A673 (cell line): ENCODE measurements around the gene KLF16. TPM values are rescaled to one million over a fixed set of nuclear protein-coding genes. Genes with fewer than 3 reads are reported as not detected.

Experiments
- BruUV-seq: library from RNA; stranded (reverse); fragments of 400-500 nt; replicated peaks from 2 replicates; lab custom pipeline; 2021; lab: Mats Ljungman, UMichigan
- CTCF ChIA-PET: fragments of 300-600 bp; sonication (Branson Sonifier 250); formaldehyde crosslinking; loops from one replicate; lab custom pipeline; 2022; ENCODE audit warnings: antibody characterized with exemption; lab: Charles Lee
- POLR2A ChIA-PET: fragments of 300-600 bp; sonication (Branson Sonifier 250); formaldehyde crosslinking; loops from one replicate; lab custom pipeline; 2022; ENCODE audit warnings: antibody characterized with exemption; ENCODE audit not compliant: low non-redundant PET; lab: Charles Lee
- DNase-seq: peaks from one replicate; pipeline ENCODE4 v3.0.0-alpha.2; 2015; ENCODE audit warnings: low spot score
- H3K27ac ChIP-seq: fragments of 200-600 bp; sonication (generic); 2 replicates; pipeline ENCODE4 v1.5.1; 2016; ENCODE audit warnings: mixed run types, low read depth, mild to moderate bottlenecking, mixed read lengths, antibody characterized with exemption, low read length; ENCODE audit not compliant: poor library complexity, severe bottlenecking
- H3K27me3 ChIP-seq: fragments of 200-600 bp; sonication (generic); replicated peaks from 2 replicates; pipeline ENCODE4 v1.6.1; 2017; ENCODE audit warnings: mixed run types, low read depth, mild to moderate bottlenecking, mixed read lengths, antibody characterized with exemption, low read length; ENCODE audit not compliant: insufficient read depth, poor library complexity
- H3K36me3 ChIP-seq: fragments of 200-600 bp; sonication (generic); 2 replicates; pipeline ENCODE4 v1.6.1; 2016; ENCODE audit warnings: mixed run types, mild to moderate bottlenecking, mixed read lengths, antibody characterized with exemption, low read length; ENCODE audit not compliant: insufficient read depth, poor library complexity, severe bottlenecking
- H3K4me1 ChIP-seq: fragments of 200-600 bp; sonication (generic); 2 replicates; pipeline ENCODE4 v1.6.1; 2017; ENCODE audit warnings: mixed run types, mild to moderate bottlenecking, mixed read lengths, antibody characterized with exemption, low read length; ENCODE audit not compliant: insufficient read depth, poor library complexity, severe bottlenecking
- H3K4me3 ChIP-seq: fragments of 200-600 bp; sonication (generic); 2 replicates; pipeline ENCODE4 v1.5.1; 2016; ENCODE audit warnings: low read depth, mixed run types, mild to moderate bottlenecking, mixed read lengths, low read length; ENCODE audit not compliant: poor library complexity, severe bottlenecking
- H3K9me3 ChIP-seq: fragments of 200-600 bp; sonication (generic); 2 replicates; pipeline ENCODE4 v1.6.1; 2016; ENCODE audit warnings: mixed run types, low read depth, mild to moderate bottlenecking, mixed read lengths, antibody characterized with exemption, low read length; ENCODE audit not compliant: poor library complexity, severe bottlenecking
- EZH2 ChIP-seq: fragments of 200-600 bp; sonication (generic); IDR thresholded peaks from 2 replicates; pipeline ENCODE4 v1.6.1; 2017; ENCODE audit warnings: borderline replicate concordance, low read depth, mild to moderate bottlenecking, mixed read lengths, antibody characterized with exemption, low read length; ENCODE audit not compliant: poor library complexity, severe bottlenecking
- intact Hi-C: fragments of 100-400 bp; cut with micrococcal nuclease; formaldehyde crosslinking; loops from one replicate; pipeline ENCODE4 v1.10.0; 2022; ENCODE audit not compliant: unreplicated experiment
- total RNA-seq: library from RNA; stranded (reverse); gene quantifications from 2 replicates; pipeline ENCODE4 v1.2.3, GENCODE V29; 2021
- TF ChIP-seq, protein P1 (sequence below): fragments of 300-800, 200-600 bp; sonication (generic); conservative IDR thresholded peaks from 2 replicates; pipeline ENCODE4 v1.5.1; 2017; ENCODE audit warnings: low read depth, mild to moderate bottlenecking, antibody characterized with exemption, low read length, moderate library complexity, mixed read lengths

The KLF16 gene
- total RNA-seq, 1 experiment from 2014 or later: 46.8 TPM

- ChIA-PET POLR2A (interaction anchor here (0.6 kb wide), 1 partner anchor 115 kb away, joined by 3 read pairs; no protein-coding TSS in a partner anchor), CTCF (no interaction called here)
- H3K9me3 ChIP-seq: no peaks in the 10 kb centered on the region
- no peak overlapping the region for H3K4me3 ChIP-seq
- DNase-seq: no peak
- TF ChIP-seq, protein P1, sequence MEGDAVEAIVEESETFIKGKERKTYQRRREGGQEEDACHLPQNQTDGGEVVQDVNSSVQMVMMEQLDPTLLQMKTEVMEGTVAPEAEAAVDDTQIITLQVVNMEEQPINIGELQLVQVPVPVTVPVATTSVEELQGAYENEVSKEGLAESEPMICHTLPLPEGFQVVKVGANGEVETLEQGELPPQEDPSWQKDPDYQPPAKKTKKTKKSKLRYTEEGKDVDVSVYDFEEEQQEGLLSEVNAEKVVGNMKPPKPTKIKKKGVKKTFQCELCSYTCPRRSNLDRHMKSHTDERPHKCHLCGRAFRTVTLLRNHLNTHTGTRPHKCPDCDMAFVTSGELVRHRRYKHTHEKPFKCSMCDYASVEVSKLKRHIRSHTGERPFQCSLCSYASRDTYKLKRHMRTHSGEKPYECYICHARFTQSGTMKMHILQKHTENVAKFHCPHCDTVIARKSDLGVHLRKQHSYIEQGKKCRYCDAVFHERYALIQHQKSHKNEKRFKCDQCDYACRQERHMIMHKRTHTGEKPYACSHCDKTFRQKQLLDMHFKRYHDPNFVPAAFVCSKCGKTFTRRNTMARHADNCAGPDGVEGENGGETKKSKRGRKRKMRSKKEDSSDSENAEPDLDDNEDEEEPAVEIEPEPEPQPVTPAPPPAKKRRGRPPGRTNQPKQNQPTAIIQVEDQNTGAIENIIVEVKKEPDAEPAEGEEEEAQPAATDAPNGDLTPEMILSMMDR: no peak
- TF ChIP-seq EZH2: no peak
- H3K27me3 ChIP-seq: no peaks in the 10 kb centered on the region
- intact Hi-C loops: no loop called here
- H3K36me3 ChIP-seq: peaks cover 3% of the 10 kb centered on the region
- peaks cover 13% of the 10 kb centered on the region for H3K4me1 ChIP-seq
- H3K27ac ChIP-seq: no peak overlapping the region
- BruUV-seq: no TSS peak
Measured at GRCh38 chr19:1843116-1843515, 20.3 kb downstream of the KLF16 start.

DNA sequence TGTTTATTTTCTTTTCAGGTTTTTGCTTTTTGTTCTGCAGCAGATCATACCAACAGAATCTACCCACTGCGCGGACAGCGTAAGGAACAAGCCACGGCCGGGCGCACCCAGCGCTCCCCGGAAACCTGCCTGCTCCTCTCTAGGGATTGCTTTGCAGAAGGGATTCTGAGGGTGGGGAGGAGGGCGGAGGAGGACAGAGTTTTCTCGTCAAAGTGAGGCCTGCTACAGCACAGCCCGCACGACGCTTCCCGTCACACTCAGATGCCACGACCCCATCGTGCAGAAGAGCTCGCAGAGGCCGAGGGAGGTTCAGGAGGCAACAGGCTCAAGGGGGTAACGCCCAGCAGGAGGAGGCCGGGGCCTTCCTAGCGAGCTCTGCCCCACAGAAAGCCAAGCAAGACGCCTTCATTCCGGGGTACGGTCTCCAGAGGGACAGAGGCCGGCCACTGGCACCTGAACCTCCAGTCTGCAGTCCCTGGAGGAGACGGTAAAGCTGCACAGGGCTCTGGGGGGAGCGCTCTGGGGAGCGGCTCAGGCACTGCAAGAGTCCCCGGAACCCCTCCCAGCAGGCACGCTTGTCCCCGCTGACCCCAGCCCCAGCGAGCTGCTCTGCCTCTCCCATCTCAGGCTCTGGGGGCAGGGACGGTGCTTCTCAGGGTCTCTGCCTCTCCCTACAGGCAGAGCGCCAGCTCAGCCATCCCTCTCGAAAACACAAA is 22.0 kb downstream of the KLF16 start:
- no peak overlapping the region for H3K27ac ChIP-seq
- no peak for TF ChIP-seq EZH2
- TF ChIP-seq, protein P1: no peak
- peaks cover 3% of the 10 kb centered on the region for H3K36me3 ChIP-seq
- H3K4me1 ChIP-seq: peaks cover 2% of the 10 kb centered on the region
- H3K27me3 ChIP-seq: no peaks in the 10 kb centered on the region
- H3K9me3 ChIP-seq: no peaks in the 10 kb centered on the region
- CTCF ChIA-PET: no interaction called here
- BruUV-seq: no TSS peak
- DNase-seq: no peak
- POLR2A ChIA-PET: no interaction called here
- H3K4me3 ChIP-seq: no peak overlapping the region
- intact Hi-C loops: no loop called here

- intact Hi-C loops: no loop called here
- Histone ChIP-seq H3K27ac (no peak overlapping the region), H3K4me1 (no peaks in the 10 kb centered on the region), H3K4me3 (no peak overlapping the region), H3K36me3 (peaks cover 3% of the 10 kb centered on the region), H3K9me3 (no peaks in the 10 kb centered on the region), H3K27me3 (no peaks in the 10 kb centered on the region)
- DNase-seq: no peak
- BruUV-seq: no TSS peak
- ChIA-PET CTCF (no interaction called here), POLR2A (no interaction called here)
- no peak for TF ChIP-seq EZH2
- TF ChIP-seq, protein P1: no peak
Measured at GRCh38 chr19:1840541-1841115, 22.8 kb downstream of the KLF16 start.
